ENCODE data around the gene UGDH. TPM values are rescaled to one million over a fixed set of nuclear protein-coding genes. Genes with fewer than 3 reads are reported as not detected.
A peak's percentile ranks its signal among the peaks of the same experiment; 100 is the strongest.
"Not testable (repeated sequence)": the region's sequence is repeated elsewhere in the genome, so short reads cannot be mapped to it uniquely, and the experiment has no call there.

The UGDH gene
- total RNA-seq, 4 donors from 2014 or later = 168 to 335 (median 204) TPM

GRCh38 chr4:39521253-39521919 is 5.9 kb downstream of the UGDH start:
- Histone ChIP-seq H3K4me1 (peaks cover 0 to 5% (median 0%) of the 10 kb centered on the region in 4 donors), H3K27me3 (no peaks in the 10 kb centered on the region), H3K4me3 (no peak overlapping the region), H3K36me3 (peaks cover 0 to 30% (median 0%) of the 10 kb centered on the region in 3 donors), H3K27ac (no peak overlapping the region), H3K9me3 (no peaks in the 10 kb centered on the region)
- TF ChIP-seq CTCF (IDR thresholded peaks at IDR 0.05) = no peak
- TF ChIP-seq POLR2A (IDR thresholded peaks at IDR 0.05) = no peak
- no peak for DNase-seq

GRCh38 chr4:39518484-39518883 is 8.8 kb downstream of the UGDH start:
- peaks cover 0 to 5% (median 1%) of the 10 kb centered on the region in 4 donors for H3K4me1 ChIP-seq
- no peak overlapping the region for H3K4me3 ChIP-seq
- peaks cover 0 to 48% (median 0%) of the 10 kb centered on the region in 3 donors for H3K36me3 ChIP-seq
- no peak for DNase-seq
- TF ChIP-seq CTCF (IDR thresholded peaks at IDR 0.05) (no peak), POLR2A (IDR thresholded peaks at IDR 0.05) (no peak)
- no peak overlapping the region for H3K27ac ChIP-seq
- no peaks in the 10 kb centered on the region for H3K27me3 ChIP-seq
- no peaks in the 10 kb centered on the region for H3K9me3 ChIP-seq

DNA sequence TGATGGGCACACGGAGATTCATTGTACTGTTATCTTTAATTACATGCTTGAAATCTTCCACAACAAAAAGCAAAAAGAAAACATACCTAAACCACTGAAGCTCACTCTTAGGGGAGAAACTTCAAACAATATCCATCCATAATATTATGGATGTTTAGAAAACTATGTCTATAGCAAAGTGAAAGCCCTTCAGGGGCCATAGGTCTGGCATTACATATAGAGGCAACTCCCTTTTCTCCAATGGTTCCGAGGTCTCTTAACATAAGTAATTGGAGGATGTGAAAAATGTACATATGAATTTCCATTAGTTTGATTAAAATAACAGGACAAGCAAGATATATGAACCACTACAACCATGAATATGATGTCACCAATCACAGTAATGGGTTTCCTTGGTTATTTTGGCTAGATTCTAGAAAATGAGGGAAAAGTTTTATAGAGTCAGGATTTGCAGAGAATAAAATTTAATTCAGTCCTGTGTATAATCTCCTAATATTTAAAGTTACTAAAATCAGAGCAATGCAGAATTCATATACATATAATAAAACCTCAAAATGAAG is 10.8 kb downstream of the UGDH start:
- no peaks in the 10 kb centered on the region for H3K27me3 ChIP-seq
- peaks cover 0 to 5% (median under 1%) of the 10 kb centered on the region in 4 donors for H3K4me1 ChIP-seq
- DNase-seq = no peak
- peaks cover 0 to 67% (median 0%) of the 10 kb centered on the region in 3 donors for H3K36me3 ChIP-seq
- no peak overlapping the region for H3K27ac ChIP-seq
- no peaks in the 10 kb centered on the region for H3K9me3 ChIP-seq
- TF ChIP-seq POLR2A (IDR thresholded peaks at IDR 0.05) (no peak), CTCF (IDR thresholded peaks at IDR 0.05) (no peak)
- no peak overlapping the region for H3K4me3 ChIP-seq

DNA sequence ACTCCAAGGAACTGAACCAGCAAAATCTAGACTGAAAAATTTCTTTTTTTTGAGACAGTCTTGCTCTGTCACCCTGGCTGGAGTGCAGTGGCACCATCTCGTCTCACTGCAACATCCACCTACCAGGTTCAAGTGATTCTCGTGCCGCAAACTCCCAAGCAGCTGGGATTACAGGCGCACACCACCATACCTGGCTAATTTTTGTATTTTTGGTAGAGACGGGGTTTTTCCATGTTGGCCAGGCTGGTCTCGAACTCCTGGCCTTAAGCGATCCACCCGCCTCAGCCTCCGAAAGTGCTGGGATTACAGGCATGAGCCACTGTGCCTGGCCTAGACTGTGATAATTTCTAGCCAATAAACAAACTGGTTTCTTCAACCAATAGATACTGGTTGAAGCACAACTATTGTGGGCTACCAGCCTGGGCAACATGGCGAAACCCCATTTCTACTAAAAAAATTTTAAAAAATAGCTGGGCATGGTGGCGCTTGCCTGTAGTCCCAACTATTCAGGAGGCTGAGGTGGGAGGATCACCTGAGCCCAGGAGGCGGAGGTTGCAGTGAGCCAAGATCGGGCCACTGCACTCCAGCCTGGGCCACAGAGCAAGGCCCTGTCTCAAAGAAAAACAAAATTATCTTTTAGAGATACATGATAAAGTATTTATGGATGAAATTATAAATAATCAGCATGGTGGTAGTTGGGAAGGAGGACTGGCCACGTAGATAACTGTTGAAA is 11.4 kb downstream of the UGDH start:
- H3K36me3 ChIP-seq = peaks cover 0 to 73% (median 0%) of the 10 kb centered on the region in 3 donors
- not testable (repeated sequence) for DNase-seq, H3K4me1 ChIP-seq, H3K9me3 ChIP-seq, H3K27me3 ChIP-seq, H3K4me3 ChIP-seq, H3K27ac ChIP-seq

- TF ChIP-seq POLR2A (IDR thresholded peaks at IDR 0.05) (no peak), CTCF (IDR thresholded peaks at IDR 0.05) (peak in 1 of 6 experiments; percentile 4)
Measured at GRCh38 chr4:39514888-39515401, 12.3 kb downstream of the UGDH start.

DNA sequence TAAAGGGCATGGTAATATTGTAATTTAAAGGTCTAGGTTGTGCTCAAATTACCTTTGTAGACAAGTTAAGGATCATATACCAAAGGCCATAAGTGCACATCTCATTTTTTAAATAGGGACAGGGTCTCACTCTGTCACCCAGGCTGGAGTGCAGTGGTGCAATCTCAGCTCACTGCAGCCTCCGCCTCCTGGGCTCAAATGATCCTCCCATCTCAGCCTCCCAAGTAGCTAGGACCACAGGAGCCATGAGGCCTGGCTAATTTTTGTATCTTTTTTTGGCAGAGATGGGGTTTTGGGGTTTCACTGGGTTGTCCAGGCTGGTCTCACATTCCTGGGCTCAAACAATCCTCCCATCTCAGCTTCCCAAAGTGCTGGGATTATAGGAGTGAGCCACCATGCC is 13.0 kb downstream of the UGDH start:
- not testable (repeated sequence) for H3K9me3 ChIP-seq, H3K4me3 ChIP-seq, H3K4me1 ChIP-seq, DNase-seq, H3K27me3 ChIP-seq
- Histone ChIP-seq H3K36me3 (peaks cover 0 to 79% (median 0%) of the 10 kb centered on the region in 3 donors), H3K27ac (peak overlapping the region in 2 of 4 donors; percentile 9 to 62)

More at GRCh38 chr4:39514888-39515401, 12.3 kb downstream of the UGDH start:
- no peak overlapping the region for H3K4me3 ChIP-seq
- H3K4me1 ChIP-seq = peaks cover 0 to 5% (median 0%) of the 10 kb centered on the region in 4 donors
- no peaks in the 10 kb centered on the region for H3K27me3 ChIP-seq
- peaks cover 0 to 78% (median 0%) of the 10 kb centered on the region in 3 donors for H3K36me3 ChIP-seq
- peak in 2 of 3 donors; percentile 67 to 81 for DNase-seq
- peak overlapping the region in 2 of 4 donors; percentile 48 to 62 for H3K27ac ChIP-seq
- no peaks in the 10 kb centered on the region for H3K9me3 ChIP-seq
